SKM-1 (cell line): ENCODE measurements around the gene CSF2.
A peak's percentile ranks its signal among the peaks of the same experiment; 100 is the strongest.

Experiments
- DNase-seq: peaks from one replicate; lab custom pipeline; 2025; ENCODE audit not compliant: unreplicated experiment; lab: John Stamatoyannopoulos, UW

The CSF2 gene

DNA sequence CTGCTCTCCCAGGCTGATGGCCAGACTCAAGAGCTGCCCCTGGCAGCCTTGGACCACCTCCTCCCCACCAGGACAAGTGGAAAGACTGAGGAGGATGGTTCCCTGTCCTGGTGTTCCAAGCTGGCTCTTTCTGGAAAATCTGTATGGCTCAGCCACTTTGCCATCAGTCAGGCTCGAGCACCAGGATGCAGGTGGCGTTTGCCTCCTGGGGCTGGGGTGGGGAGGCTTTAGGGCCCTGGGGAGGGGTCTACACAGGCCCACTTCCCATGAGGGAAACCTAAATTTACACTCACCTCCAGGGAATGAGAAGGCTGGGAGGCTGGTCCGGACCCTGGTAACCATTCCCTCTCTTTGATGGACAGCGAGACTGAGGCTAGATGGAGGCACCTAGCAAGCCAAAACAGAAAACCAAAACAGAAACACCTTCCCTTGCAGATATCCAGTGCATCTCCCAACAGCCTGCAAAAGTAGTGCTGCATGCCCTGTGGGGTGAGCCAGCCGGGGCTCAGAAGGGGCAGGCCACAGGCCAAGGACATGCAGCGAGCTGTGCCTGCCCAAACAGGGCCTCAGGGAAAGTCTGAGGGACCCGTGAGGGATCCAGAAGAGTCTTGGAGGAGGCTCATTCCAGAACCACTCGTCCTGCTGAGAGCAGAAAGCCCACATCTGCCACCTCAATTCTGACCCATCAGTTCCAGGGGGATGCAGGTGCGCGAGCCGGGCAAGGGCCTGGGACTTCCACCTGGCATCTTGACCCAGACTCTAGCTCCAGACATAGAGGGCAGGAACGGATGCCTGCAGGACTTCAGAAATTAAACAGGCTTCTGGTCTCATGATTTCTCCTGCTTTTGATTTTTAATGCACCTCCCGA, 5.4 kb upstream of the CSF2 start:
- DNase-seq = no peak

DNA sequence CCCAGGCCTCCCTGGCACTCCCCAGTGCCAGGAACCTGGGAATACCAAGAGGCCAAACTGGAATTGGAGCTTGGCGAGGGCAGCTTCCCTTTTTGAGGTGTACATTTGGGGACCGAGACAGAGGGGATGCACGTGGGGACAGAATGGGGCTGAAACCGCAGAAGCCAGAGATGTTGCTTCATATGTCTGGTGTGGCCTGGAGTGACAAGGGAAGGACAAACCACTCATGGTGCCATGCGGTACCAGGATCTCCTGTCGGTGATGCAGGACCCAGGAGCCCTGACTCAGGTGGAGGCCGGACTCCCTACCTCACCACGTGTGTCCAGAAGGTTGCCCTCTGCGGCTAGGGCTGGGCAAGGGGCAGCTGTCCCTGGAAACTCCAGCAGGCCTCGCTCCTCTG, 4.0 kb upstream of the CSF2 start:
- DNase-seq = peak; percentile 27

DNA sequence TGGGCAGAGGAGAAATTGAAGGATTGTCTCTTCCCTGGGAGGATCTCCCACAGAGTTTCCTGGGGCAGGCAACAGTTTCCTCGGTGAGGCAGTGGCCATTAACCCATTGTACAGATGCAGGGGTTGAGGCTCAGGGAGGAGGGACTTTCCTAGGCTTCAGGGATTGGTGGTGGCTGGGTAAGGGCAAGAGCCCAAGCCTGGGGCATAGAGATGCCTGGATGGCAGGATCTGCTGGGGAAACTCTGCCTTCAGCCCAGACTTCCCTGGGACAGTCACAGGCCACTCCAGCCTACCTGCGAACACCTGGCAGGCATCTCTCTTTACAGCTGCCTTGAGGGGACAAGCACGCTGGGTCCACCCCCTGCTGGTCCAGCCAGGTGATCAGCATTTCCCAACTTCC, 3.6 kb upstream of the CSF2 start:
- DNase-seq = no peak

DNA sequence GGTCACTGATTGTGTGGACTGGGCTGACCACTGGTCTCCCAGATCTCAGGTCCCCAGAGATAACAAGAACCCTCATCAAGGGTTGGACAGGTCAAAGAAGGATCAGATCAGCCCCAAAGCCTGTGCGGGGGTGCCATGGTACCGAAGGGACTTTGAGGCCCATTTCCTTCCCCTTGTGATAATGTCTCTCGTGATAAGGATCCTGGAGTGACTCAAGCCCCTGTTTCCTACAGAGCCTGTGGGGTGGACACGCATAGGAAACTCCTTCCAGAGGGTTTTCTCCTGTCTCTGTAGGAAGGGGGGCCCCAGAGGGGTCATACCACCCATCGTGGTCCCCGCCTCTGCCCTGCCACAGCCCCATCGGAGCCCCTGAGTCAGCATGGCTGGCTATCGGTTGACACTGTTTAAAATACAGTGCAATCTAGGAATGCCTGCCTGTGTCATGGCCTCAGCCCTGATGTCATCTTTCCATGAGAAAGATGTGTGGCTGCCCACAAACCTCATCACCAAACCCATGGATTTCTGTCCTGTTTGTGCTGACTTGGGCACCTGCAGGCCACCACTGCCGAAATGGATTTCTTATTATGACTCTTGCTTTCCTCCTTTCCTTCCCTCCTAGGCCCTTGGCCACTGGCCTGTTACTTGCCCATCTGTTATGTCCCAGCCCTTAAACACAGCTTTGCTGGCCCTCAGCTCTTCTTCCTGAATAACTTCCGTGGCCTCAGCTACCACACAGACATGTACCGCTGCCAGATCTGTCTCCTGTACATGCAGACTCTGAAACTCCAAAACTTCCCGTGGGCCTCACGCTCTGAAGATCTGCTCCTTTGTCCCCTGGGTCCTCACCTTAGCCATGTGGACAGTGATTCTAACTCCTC, 2.9 kb upstream of the CSF2 start:
- DNase-seq = no peak

DNA sequence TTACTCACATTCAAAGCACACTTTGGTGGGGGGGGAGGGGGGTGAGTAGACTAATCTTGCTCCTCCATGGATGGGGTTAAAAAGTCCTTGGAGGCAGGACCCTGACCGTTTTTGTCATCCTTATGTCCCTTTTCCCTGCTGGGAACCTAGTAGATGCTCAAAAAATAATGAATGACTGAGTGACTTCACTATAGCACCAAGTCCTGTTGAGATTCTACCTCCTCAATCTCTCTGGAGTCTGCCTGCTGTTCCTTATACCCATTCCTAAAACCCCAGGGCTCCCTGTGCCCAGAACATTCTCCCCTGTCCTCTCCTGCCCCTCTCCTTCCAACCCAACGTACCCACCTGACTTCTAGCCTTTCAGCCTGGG, 2.3 kb upstream of the CSF2 start:
- DNase-seq = no peak

DNA sequence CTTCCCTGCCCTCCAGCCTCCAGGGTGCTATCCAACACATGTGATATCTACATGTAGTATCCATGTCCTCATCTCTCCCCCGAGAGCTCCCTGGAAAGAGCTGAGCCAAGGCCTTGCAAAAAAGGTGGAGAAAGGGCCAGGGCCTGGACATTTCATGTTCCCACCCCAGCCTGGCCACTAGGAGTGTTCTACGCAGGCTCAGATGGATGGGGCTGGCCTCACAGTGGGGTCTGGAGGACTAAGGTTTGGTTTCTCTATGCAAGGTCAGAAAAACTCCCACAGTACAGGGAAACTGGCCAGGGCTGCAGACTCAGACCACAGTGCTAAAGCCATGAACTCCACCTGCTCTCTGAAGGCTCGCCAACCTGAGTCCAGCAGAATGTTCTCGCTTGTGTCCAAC, 1.5 kb upstream of the CSF2 start:
- no peak for DNase-seq

DNA sequence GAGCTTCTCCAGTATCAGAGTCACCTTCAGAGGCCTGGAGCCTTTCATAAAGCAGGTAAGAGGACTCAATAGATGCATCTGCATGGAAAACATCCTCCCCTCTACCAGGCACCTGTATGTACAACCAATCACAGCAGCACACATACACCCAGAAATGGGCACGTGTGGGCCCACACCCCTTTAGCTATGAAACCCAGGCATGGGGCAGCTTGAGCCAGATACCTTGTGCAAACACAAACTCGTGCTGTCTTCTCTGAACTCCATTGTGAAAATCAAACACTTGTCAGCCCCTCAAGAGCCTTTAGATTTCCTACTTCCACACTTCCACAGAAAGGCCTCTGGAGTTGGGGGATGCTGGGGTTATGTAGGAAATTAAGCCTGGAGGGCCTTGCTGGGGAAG, 1.1 kb upstream of the CSF2 start:
- no peak for DNase-seq

DNA sequence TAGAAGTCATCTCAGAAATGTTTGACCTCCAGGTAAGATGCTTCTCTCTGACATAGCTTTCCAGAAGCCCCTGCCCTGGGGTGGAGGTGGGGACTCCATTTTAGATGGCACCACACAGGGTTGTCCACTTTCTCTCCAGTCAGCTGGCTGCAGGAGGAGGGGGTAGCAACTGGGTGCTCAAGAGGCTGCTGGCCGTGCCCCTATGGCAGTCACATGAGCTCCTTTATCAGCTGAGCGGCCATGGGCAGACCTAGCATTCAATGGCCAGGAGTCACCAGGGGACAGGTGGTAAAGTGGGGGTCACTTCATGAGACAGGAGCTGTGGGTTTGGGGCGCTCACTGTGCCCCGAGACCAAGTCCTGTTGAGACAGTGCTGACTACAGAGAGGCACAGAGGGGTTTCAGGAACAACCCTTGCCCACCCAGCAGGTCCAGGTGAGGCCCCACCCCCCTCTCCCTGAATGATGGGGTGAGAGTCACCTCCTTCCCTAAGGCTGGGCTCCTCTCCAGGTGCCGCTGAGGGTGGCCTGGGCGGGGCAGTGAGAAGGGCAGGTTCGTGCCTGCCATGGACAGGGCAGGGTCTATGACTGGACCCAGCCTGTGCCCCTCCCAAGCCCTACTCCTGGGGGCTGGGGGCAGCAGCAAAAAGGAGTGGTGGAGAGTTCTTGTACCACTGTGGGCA, 642 bp downstream of the CSF2 start:
- DNase-seq = no peak

DNA sequence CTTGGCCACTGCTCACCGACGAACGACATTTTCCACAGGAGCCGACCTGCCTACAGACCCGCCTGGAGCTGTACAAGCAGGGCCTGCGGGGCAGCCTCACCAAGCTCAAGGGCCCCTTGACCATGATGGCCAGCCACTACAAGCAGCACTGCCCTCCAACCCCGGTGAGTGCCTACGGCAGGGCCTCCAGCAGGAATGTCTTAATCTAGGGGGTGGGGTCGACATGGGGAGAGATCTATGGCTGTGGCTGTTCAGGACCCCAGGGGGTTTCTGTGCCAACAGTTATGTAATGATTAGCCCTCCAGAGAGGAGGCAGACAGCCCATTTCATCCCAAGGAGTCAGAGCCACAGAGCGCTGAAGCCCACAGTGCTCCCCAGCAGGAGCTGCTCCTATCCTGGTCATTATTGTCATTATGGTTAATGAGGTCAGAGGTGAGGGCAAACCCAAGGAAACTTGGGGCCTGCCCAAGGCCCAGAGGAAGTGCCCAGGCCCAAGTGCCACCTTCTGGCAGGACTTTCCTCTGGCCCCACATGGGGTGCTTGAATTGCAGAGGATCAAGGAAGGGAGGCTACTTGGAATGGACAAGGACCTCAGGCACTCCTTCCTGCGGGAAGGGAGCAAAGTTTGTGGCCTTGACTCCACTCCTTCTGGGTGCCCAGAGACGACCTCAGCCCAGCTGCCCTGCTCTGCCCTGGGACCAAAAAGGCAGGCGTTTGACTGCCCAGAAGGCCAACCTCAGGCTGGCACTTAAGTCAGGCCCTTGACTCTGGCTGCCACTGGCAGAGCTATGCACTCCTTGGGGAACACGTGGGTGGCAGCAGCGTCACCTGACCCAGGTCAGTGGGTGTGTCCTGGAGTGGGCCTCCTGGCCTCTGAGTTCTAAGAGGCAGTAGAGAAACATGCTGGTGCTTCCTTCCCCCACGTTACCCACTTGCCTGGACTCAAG, 1.5 kb downstream of the CSF2 start:
- DNase-seq = no peak

DNA sequence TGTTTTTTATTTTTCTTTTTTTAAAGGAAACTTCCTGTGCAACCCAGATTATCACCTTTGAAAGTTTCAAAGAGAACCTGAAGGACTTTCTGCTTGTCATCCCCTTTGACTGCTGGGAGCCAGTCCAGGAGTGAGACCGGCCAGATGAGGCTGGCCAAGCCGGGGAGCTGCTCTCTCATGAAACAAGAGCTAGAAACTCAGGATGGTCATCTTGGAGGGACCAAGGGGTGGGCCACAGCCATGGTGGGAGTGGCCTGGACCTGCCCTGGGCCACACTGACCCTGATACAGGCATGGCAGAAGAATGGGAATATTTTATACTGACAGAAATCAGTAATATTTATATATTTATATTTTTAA, 2.1 kb downstream of the CSF2 start:
- DNase-seq = no peak

DNA sequence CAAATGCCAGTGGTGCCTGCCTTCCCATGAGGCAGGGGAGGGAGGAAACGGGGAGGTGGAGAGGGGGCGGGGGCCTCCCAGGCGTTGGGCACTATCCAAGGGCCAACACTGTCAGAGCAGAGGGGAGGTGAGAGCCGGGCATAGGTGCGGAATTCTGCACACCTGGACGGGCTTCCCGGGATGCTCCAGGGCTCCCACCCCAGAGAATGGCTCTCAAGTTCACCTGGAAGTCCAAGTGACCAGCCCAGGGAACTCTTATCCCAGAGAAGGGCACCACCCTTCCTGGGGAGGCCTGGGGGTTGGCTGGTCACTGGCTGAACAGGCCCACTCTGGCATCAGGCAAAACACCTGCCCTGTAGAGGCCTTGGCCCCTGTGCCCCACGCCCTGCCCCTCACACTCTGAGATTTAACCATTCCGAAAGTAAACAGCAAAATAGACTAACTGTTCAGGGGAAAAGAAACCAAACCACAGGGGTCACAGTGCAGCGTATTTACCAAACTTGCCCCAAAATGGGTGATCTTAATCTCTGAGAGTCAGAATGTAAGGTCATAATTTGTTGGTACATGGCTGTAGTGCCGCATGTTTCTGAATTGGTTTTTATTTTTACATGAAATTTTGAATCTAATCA, 2.7 kb downstream of the CSF2 start:
- no peak for DNase-seq

DNA sequence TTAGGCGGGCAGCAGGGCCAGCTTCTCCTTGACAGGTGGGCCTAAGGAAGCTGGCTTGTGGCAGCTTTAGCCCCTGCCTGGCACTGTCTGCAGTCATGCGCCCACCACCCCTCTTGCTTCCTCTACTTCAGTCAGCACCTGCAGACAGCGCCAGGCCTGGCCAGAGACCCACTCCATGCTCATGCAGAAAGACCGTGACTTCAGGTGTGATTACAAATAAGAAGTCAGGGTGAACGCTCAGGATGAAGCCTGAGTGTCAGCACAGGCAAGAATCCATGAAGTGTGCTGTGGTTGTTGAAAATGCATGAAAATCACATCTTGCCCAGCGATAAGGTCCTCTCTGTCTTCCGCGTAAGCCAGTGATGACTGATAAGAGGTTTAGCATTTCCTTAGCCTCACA, 3.4 kb downstream of the CSF2 start:
- DNase-seq = no peak

DNA sequence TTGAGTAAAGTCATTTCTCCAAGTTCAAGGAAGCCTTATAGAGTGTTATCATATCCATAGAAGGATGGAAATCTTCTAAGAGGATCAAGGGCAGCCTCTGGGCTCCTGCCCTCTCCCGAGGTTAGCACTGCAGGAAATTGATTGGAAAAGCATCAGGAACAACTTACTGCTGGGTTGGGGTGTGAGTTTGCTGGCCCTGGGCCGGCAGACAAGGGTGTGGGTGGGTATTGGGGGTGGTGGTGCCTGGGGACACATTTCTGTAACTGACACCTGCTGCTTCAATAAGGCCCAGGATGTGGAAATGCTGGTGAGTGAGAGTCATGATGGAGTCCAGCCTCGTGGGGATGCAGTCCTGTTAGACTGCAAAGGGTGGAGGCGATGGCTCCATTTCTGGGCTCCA, 5.5 kb downstream of the CSF2 start:
- no peak for DNase-seq

DNA sequence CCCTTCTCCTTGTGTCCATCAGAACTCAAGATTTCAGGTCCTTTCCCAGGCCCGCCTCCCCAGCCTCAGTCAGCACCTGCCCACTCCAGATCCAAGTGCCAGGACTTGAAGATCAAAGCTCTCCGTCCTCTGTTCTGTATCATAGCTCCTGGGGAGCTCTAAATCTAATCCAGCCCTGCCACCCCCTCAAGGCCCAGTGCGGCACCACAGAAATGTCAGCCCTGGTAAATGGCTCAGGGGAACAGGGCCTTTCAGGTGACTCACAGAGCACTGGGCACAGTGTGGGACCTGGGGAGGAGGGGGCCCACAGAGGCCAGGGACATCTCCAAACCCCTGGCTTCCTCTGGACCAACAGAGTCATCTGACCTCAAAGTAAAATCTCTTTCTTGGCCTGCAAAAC, 6.0 kb downstream of the CSF2 start:
- DNase-seq = no peak

DNA sequence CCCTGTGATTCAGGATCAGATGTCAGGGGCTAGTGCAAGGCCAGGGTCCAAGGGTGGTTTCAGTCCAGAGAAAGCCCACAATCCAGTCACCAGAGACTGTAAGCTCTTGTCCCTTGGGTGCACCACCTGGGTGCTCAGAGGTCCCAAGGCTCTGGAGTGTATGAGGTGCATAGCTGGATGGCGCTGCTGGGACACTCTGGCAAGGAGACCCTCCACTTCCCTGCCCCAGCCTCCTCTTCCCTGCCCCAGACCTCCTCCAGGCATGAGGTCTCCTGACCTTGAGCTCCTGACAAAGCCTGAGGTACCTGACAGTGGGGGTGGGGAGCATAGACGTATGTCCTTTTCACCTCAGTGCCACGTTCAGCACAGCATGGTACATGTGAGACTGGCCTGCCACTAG, 7.0 kb downstream of the CSF2 start:
- DNase-seq = no peak

DNA sequence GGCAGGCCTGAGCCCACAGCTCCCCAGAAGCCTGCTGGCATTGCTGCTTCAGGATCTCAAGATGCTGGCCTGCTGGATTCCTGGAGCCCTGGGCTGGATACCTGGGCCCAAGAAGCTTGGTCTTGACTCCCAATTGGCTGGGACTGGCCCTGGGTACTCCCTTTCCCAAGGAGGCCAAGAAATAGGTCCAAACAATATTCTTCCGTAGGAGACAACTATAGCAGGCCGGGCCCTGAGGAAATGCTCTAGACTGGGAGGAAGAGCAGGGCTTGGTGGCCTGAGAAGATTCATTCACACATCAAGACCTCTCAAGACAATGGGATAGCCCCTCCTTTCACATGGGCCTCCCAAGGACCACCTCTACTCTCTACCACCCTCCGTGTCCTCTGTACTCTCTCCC, 7.9 kb downstream of the CSF2 start:
- DNase-seq = no peak

DNA sequence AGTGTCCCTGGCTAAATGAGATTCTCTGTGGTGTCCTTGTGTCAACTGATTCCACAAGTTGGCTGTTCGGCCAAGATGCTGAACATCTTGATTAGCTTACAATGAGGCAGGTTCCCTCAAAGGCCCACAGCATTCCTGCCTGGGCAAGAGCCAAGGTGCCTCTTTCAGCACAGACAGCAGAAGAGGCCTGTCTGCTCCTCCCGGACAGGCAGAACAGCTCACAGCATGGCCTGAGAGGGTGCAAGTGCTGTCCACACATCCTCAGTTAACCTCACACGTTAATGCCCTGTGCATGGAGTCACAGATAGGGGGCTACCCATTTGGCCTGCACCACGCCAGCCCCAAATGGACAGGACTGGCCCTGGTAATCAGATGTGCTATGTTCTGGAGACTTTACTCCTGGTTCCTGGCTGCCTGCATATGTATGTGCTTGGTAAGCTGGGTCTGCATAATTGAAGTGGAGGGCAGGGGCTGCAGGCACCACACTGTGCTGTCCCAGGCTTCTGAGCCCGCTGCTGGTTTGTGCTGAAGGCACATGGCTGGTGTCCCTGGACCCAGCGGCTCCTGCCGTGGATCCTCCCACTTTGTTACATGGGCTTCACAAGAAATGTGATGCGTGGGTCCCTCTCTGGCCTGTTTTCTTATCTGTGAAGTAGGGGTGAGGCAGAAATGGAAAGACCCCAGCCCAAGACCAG, 8.9 kb downstream of the CSF2 start:
- no peak for DNase-seq

DNA sequence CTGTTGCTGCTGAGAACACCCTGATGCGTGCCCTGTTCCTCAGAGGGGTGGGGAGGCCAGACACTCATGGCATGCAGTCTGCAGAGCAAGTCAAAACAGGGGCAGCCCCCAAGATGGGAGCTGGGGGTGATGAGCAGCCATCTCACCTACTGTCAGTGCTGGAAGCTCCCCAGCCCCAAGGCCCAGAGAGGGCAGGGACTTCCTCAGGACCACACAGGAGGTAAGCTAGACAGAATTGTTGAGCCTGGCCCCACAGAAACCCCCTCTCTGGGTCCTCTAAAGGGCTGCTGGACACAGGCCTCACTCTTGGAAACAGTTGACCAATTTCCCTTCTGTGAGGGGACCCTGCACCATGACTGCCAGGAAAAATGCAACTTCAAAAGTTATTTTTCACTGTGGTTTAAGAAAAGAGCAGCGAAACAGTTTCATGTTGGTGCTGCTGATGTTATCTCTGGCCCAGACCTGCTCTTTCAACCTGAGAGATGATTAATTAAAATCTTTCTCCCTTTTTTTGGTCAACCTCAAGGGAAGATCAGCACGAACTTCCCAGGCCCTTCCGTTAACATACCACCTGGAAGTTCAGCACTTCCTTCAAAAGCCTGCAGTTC, 9.6 kb downstream of the CSF2 start:
- no peak for DNase-seq

DNA sequence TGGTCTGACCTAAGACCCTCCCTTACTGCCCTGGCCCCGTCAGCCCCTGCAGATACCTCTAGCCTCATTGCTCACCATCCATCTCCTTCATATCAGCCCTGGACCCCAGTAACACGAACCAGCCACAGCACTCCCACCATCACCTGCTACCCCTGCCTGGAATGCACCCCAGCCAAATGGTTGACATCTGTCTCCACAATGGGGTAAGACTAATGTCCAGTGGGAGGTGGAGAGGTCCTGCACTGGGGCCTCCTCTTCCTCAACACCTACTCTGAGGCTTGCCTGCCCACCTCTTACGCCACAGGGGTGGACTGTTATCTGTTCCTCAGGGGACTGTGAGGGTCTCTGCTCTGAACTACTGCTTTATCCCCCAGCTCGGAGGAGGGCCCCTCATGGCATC, 12.1 kb downstream of the CSF2 start:
- no peak for DNase-seq
